Endothelial cell (in vitro differentiated cells): Measurements from ENCODE around the gene NCK2. TPM values are rescaled to one million over a fixed set of nuclear protein-coding genes. Genes with fewer than 3 reads are reported as not detected.

Source experiments
- DNase-seq: peaks from one replicate; pipeline ENCODE4 v3.0.0; 2021; ENCODE audit warnings: low spot score
- H3K27ac Mint-ChIP-seq: one replicate; pipeline ENCODE4 v1.8.0; 2021; ENCODE audit warnings: mixed read lengths, inconsistent platforms; ENCODE audit not compliant: unreplicated experiment
- H3K27me3 Mint-ChIP-seq: one replicate; pipeline ENCODE4 v1.8.0; 2021; ENCODE audit warnings: mild to moderate bottlenecking, moderate library complexity, mixed read lengths, inconsistent platforms; ENCODE audit not compliant: unreplicated experiment
- H3K36me3 Mint-ChIP-seq: one replicate; pipeline ENCODE4 v1.8.0; 2021; ENCODE audit warnings: mild to moderate bottlenecking, low read depth, mixed read lengths, inconsistent platforms; ENCODE audit not compliant: unreplicated experiment
- H3K4me1 Mint-ChIP-seq: one replicate; pipeline ENCODE4 v1.8.0; 2021; ENCODE audit warnings: mild to moderate bottlenecking, mixed read lengths, inconsistent platforms; ENCODE audit not compliant: unreplicated experiment
- H3K4me3 Mint-ChIP-seq: one replicate; pipeline ENCODE4 v1.8.0; 2021; ENCODE audit warnings: mild to moderate bottlenecking, mixed read lengths, inconsistent platforms; ENCODE audit not compliant: unreplicated experiment
- H3K9me3 Mint-ChIP-seq: one replicate; pipeline ENCODE4 v1.8.0; 2021; ENCODE audit warnings: mixed read lengths, inconsistent platforms; ENCODE audit not compliant: unreplicated experiment
- CTCF ChIP-seq: fragments of 200-600 bp; sonication (generic); IDR thresholded peaks from one replicate; pipeline ENCODE4 v1.5.0; 2021; ENCODE audit warnings: antibody characterized with exemption; ENCODE audit not compliant: unreplicated experiment
- total RNA-seq: library from RNA; stranded (reverse); fragmentation: NEBNext Ultra II Directional; extraction: Animal tissue kit (Norgen Biotek cat#: 25700); gene quantifications from one replicate; pipeline ENCODE4 v1.2.1, GENCODE V29; 2021; ENCODE audit not compliant: unreplicated experiment

Gene NCK2
- total RNA-seq, 1 donor from 2014 or later = 93.7 TPM

GRCh38 chr2:105919191-105919811 lies 174.6 kb downstream of the NCK2 start:
- Mint-ChIP-seq H3K4me3 (no peak overlapping the region), H3K27ac (no peak overlapping the region)
- no peak for DNase-seq

GRCh38 chr2:105919826-105920225 lies 175.1 kb downstream of the NCK2 start:
- Mint-ChIP-seq H3K27me3 (peaks cover 4% of the 10 kb centered on the region), H3K27ac (no peak overlapping the region), H3K4me1 (peaks cover 8% of the 10 kb centered on the region), H3K36me3 (no peaks in the 10 kb centered on the region), H3K9me3 (no peaks in the 10 kb centered on the region), H3K4me3 (no peak overlapping the region)
- DNase-seq = peak; percentile 27
- TF ChIP-seq CTCF = peak; percentile 65

More at GRCh38 chr2:105919191-105919811, 174.6 kb downstream of the NCK2 start:
- H3K9me3 Mint-ChIP-seq = no peaks in the 10 kb centered on the region
- peaks cover 4% of the 10 kb centered on the region for H3K27me3 Mint-ChIP-seq
- no peak for TF ChIP-seq CTCF
- H3K4me1 Mint-ChIP-seq = peaks cover 8% of the 10 kb centered on the region
- H3K36me3 Mint-ChIP-seq = peaks cover 1% of the 10 kb centered on the region

- Mint-ChIP-seq H3K27ac (no peak overlapping the region), H3K4me3 (no peak overlapping the region), H3K4me1 (no peaks in the 10 kb centered on the region), H3K27me3 (peaks cover 4% of the 10 kb centered on the region), H3K36me3 (no peaks in the 10 kb centered on the region), H3K9me3 (no peaks in the 10 kb centered on the region)
- DNase-seq = no peak
- TF ChIP-seq CTCF = no peak
Measured at GRCh38 chr2:105924271-105924670, 179.6 kb downstream of the NCK2 start.

GRCh38 chr2:105924932-105925331 lies 180.2 kb downstream of the NCK2 start:
- Mint-ChIP-seq H3K9me3 (no peaks in the 10 kb centered on the region), H3K27ac (no peak overlapping the region), H3K27me3 (peaks cover 4% of the 10 kb centered on the region), H3K36me3 (no peaks in the 10 kb centered on the region), H3K4me3 (no peak overlapping the region), H3K4me1 (no peaks in the 10 kb centered on the region)
- TF ChIP-seq CTCF = no peak
- no peak for DNase-seq

GRCh38 chr2:105925390-105925789 lies 180.7 kb downstream of the NCK2 start:
- DNase-seq = no peak
- Mint-ChIP-seq H3K4me1 (no peaks in the 10 kb centered on the region), H3K9me3 (no peaks in the 10 kb centered on the region), H3K36me3 (no peaks in the 10 kb centered on the region), H3K4me3 (no peak overlapping the region), H3K27me3 (peaks cover 6% of the 10 kb centered on the region), H3K27ac (no peak overlapping the region)
- no peak for TF ChIP-seq CTCF
